ENCODE results near the gene LARP1.

GRCh38 chr5:154766558-154767281 is 11.5 kb downstream of the LARP1 start:
- TF ChIP-seq CSRNP3 (CRISPR knock-in tag; IDR thresholded peaks at IDR 0.05), result no peak
- no peak for TF ChIP-seq RARB (CRISPR knock-in tag; IDR thresholded peaks at IDR 0.05)
- no peak for TF ChIP-seq CSDC2 (CRISPR knock-in tag; IDR thresholded peaks at IDR 0.05)
- TF ChIP-seq TCF4 (CRISPR knock-in tag; IDR thresholded peaks at IDR 0.05; ENCODE audit: borderline replicate concordance), result no peak
- TF ChIP-seq POU6F1 (CRISPR knock-in tag; IDR thresholded peaks at IDR 0.05; ENCODE audit: borderline replicate concordance, low read depth), result no peak
- TF ChIP-seq ZFP3 (CRISPR knock-in tag; IDR thresholded peaks at IDR 0.05), result no peak
- no peak for TF ChIP-seq ISL1 (CRISPR knock-in tag; IDR thresholded peaks at IDR 0.05)
- TF ChIP-seq ARNTL (CRISPR knock-in tag; IDR thresholded peaks at IDR 0.05; ENCODE audit: borderline replicate concordance, low read depth), result no peak
- TF ChIP-seq CREB5 (CRISPR knock-in tag; IDR thresholded peaks at IDR 0.05; ENCODE audit: low read depth), result no peak
- no peak for TF ChIP-seq PATZ1 (CRISPR knock-in tag; IDR thresholded peaks at IDR 0.05; ENCODE audit: borderline replicate concordance)
